ENCODE measurements around the gene THSD4.
"Not testable (repeated sequence)": the region's sequence is repeated elsewhere in the genome, so short reads cannot be mapped to it uniquely, and the experiment has no call there.

Gene THSD4

DNA sequence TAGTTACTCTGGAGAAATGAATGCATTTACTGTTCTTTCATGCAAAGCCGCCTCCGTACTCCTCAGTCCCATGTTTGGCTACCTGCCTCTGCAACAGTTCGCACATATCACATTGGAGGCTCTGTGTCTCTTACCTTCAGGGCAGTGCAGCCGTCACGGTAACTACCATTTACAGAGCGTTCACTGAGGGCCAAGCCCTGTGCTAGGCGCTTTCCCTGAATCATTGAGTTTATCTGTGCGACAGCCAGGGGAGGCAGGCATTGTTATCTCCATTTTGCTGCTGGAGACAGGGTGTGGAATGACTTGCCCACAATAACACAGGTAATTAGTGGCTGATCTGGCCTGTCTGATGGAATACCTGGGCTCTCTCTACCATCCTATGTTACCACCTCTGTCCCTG is 115.0 kb downstream of the THSD4 start:
- no peak for DNase-seq

DNA sequence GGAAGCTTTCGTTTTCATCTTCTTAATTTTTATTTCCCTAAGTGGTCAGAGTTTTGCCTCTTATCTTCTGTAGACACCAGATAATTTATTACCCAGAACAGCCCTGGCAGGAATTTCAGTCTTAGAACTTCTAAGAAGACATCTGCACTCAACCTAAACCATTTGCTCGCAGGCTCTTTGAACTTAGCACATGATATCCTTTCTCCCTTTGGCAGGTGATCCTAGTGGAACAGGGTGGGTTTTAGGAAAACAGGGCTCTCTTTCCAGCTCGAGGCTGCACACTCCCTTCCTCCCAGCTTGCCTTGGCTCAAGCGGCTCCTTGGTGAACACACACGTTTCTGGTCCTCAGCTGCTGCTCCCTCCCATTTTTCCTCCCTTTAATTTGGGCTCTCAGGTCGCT is 116.5 kb downstream of the THSD4 start:
- no peak for DNase-seq

DNA sequence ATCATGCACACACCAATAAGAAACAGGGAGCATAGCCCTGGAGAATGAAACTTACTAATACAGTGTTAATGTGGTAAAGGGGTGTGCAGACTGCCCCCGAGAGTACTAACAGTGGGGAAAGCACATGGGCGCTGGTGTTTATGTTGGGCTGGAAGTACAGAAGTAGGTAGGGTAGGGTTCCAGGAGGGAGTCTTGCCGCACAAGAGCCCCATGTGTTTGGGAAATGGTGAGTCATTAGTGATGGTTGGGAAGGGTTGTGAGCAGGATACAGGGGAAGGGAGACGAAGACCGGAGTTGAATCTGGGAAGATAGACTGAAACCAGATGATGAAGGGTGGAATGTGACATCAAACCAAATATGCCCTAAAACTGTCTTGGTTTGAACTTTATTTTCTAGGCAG is 117.1 kb downstream of the THSD4 start:
- no peak for DNase-seq

DNA sequence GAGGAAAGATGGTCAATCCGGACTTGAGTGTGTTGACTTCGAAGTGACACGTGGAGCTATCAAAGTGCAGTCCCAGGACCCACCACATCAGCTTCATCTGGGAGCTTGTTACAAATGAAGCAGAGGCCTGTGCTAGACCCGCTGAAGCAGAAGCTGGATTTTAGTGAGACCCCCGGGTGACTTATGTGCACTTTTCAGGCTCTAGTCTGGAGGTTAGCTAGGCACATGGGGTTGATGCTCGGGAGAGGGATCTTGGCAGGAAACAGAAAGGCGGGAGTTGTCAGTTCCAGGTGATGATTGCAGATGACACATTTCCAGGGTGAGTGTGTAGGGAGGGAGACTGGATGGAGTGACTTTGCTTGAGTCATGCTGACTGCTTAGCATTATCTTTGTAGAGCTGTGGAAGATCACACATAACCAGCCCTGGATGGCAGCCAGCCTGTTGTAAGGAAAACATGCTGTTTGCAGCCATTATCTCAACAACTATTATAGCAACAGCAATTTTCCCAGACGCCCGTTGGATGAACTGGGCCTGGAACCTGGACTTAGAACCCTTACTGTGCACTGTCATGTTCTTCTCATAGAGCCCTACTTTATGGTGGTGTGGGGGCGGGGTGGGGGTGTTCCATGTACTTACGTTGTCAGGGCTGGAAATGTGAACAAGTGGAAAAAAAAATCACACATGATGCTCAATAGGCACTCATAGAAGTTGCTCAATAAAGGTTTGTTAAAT is 122.4 kb downstream of the THSD4 start:
- no peak for DNase-seq

DNA sequence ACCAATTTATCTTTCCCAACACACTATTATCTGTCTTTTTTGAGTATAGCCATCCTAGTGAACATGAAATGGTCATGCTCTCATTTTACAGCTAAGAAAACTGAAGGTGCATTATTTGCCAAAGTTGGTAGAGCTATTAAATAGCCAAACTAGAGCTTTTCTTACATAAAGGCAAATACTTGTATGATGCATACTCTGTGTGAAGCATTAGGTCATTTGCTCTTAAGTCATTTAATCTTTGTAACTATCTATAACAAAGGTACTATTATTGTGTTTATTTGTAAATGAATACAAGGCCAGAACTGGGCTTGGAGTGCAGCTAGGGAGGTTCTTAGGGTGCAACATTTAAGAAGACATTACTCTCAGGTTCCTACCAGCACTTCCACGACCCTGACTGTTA is 123.7 kb downstream of the THSD4 start:
- no peak for DNase-seq

DNA sequence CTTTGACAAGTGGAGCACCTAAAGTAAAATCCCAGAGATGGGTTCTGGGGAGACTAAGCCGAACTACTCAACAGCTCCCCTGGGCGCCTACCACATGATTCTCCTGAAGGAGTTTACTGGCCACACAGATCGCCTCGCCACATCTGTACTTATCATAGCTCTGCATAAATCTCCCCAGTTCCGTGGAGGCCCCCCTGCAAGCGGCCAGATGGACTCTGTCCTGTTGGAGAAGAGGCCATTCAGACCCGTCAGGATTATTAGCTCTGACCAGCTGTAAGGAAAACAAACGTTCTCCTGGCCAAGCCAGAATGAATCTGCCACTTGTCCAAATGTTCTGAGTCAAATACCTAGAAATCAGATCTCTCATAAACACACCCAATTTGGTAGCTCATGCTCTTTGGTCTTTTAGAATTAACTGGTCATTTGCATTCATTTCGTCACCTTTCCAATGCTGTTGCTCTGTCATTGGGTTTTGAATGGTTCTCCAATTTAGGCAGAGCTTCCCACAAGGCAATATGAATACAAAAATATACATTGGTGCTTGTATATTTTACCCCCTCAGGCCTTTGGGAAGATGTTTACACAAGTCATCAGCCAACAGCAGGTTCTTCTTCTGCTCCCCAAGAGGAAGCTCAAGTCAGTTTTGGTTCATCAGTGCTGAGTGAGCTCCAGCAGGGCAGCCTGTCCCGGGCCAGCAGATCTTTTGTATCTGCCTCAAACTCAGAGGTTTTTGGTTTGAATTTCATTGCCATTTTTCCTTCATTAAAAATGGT is 124.5 kb downstream of the THSD4 start:
- DNase-seq, result no peak

DNA sequence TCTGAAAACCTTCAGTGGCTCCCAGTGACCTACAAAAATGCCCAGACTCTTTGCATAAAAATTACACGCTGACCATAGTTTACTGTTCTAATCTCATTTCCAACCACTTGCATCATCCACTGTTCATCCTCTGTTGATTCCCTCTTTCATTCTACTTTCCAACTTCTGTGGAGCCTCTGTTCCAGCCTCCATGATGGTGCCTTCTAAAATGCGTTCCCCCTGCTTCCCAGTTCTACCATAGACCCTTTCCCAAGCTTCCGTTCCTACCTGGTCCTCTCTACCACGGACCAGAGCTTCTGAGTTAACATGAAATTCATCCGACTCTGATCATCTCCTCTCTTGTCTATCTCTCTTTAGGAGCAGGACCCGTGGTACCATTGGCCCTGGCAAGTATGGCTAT is 127.0 kb downstream of the THSD4 start:
- no peak for DNase-seq

DNA sequence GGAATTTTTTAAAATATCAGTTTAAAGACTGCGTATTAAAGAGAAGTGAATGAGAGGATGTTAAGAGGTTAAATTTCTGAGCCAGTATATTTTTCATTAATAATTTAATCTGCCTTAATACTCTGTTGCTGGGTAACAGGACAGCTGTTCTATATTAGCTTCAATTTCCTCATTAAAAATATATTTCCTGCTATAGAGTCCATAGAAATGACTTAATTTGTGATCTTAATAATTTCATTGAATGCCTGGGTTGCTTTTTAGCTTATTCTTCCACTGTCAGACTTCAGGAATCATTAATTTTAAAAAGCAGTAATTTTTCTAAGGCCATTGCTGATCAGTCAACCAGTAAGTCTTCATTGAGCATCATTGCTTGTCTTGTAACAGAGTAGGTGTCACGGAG is 129.0 kb downstream of the THSD4 start:
- no peak for DNase-seq

DNA sequence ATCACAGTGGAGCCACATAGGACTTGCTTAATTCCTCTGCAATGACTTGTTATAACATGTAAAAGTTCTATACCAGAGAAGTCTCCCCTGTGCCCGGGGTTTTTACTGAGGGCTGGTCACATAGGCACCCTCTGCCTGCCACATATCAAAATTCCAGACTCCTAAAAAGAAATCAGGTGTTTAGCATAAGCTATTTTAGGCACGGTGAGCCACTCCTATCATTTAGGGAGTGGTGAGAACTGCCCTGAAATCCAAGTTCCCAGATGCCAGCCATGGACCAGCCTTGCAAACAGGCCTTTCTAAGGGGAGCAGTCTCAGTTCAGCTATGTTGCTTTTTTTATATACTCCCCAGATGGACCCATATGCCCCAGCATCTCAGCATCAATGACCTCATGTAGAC is 130.3 kb downstream of the THSD4 start:
- DNase-seq, result no peak

DNA sequence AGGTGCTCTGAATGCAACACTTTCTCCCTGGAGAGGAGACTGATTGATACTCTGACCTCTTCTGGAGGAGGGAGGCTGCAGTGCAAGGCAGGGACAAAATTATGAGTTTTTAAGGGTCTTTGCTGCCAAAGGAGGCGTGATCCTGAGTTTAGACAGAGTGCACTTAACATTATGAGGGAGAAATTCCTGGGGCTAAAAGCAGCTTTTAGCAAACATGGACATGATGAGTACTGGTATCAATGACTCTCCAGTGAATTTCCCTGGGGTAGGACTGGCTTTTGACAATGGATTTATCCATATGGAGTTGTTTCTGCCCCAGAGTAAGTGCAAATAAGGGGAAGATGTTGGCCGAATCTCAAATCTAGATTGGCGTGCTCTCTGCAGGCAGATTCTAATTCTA is 133.1 kb downstream of the THSD4 start:
- no peak for DNase-seq

DNA sequence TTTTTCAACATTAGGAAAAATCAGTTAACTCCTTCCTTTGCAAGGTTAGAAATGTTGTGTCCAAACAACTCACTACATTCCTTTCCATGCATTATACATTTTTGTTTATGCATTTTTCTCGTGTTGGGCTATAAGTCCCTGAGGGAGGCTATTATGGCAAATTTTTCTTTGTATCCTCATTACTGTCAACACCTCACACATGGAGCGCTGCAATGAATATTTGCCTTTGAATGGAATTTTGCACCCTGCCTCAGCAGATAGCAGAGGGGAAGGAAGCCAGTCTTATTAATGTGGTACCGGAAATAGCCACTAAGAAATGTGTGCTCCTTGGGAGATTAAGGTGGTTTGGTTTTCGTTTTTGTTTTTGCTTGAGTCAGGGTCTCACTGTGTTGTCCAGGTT is 134.7 kb downstream of the THSD4 start:
- DNase-seq, result no peak

DNA sequence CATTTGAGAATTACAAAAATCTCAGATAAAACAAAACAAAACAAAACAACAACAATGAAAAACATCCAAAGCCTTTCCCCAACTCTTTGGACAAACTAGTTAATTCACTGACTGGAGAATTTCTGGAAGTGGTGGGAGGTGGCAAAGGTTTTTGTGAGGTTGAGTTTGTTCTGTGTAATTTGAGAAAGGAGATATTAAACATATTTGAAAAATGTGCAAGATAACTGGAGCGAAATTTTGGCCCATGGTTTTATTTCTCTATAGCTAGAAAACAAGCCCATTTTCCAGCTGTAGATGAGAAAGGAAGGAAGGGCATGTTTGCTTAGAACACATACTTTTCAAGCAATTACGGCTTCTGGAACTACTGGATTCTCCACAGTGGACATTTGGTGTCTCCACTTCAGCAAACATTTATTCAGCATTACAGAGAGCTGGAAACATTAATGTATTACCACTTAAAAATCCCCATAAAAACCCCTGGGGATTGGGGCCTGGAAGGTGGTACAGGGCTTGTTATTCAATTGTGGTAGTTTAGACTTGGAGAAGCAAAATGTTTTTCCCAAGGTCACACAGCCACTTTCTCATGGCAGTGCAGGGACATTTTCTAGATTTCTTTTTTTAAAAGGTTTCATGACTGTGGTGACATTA is 135.8 kb downstream of the THSD4 start:
- DNase-seq, result no peak

DNA sequence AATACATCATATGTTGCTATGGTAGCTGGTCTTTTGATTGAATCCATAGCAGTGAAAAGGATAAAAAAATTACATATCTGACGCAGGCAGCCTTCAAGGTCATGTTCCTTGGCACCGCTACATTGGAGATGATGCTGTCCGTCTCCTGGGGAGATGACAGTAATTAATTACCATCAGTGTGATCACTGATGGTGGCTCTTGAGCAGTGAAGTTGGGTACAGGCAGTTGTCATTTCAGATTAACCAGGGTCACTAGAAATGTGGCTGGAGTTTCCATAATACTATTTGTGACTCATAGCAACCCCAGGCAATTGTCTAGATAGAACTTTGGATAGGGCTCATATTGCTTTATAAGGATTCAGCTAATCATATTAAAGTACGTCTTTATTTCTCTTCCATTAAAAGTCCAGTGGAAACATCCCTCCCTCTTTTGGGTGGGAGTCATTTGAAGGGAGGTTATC is 136.3 kb downstream of the THSD4 start:
- no peak for DNase-seq

DNA sequence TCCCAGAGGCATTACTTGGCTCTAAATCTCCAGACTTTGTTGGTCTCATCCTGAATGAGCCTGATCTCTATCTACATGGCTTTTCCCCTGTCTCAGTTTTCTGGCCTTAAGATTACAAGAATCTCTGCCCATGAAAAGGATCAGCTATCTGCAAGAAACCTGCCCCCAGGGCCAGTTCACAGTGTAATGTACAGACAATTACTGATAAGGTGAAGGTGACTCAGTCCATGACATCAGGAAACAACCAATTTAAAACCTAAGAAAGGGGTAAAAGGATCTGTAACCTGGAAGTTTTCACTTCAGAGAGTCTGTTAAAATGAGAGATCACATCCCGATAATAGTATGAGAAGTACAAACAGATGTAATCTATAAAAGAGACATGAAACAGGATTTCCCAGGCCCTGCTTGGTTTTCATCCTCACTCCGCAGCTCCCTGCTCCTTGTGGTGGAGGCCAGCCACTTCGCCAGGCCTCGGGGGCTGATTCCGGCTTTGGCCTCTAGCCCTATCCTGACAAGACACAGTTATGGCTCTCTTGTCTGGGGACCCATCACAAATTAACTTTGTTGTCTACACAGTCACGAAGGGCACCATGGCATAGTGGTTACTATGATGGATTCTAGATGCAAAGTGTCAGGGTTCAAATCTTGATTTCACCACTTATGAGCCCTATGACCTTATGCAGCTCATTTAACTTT is 136.9 kb downstream of the THSD4 start:
- no peak for DNase-seq

DNA sequence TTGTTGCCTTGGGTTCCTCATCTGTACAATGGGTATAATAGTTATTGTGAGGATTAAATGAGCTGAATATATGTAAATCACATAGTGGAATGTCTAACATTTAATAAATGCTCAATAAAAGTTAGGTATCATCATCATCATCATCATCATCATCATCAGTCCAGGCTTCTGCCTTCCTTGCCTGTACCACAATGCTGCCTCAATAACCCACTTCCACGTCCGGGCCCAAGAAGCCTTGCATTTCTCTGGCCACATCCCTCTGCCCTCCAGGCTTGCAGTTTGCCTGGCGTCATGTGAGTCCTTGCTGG is 137.4 kb downstream of the THSD4 start:
- no peak for DNase-seq

DNA sequence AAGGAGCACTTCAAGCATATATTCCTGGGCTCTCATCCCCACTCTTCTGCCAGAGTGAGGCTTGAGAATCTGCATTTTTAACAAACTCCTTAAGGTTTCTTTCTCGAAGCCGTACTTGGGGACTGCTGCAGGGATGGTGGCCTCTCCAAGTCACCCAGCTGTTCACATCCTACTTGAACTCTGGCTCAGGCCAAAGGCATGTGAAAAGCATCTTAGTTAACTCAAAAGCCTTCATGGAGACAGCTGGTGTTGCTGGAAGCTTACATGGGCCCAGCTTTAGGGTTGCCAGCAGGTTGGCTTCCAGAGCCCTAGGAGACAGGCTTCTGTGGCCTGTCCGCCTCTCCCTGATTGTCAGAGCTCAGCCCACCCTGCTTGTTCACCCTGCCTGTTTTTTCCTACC is 139.2 kb downstream of the THSD4 start:
- DNase-seq, result no peak

DNA sequence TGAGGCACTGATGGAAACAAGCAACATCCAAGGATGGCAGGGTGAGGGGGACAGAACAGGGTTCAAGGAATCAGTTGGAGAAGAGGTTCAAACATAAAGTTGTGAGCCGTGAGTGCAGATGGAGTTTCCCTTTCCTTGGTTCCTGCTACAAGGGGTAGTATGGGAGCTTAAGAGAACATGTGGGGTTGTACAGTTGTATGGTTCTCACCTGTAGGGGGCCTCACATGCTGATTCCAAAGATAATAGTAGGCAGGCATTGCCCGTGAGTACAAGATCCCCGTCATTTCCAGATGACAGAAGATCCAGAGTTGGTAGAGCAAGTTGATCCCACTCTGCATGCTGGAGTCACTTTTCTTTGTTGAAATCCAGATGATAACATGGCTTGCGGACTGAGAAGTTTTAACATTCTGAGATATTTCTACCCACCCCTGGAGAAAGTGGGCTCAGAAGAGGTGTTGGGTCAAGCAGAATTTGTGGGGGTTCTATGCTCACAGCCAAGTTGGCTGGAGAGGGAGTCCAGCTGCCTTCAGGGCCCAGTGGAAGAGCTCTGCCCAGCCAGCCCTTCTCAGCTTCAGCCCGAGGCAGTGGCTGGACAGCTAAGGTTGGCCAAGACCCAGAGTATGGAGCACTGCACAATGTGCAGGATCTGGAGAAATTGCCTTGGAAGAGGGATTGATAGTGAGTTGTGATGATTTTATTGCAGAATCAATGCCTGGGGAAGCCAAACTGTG is 141.8 kb downstream of the THSD4 start:
- no peak for DNase-seq

DNA sequence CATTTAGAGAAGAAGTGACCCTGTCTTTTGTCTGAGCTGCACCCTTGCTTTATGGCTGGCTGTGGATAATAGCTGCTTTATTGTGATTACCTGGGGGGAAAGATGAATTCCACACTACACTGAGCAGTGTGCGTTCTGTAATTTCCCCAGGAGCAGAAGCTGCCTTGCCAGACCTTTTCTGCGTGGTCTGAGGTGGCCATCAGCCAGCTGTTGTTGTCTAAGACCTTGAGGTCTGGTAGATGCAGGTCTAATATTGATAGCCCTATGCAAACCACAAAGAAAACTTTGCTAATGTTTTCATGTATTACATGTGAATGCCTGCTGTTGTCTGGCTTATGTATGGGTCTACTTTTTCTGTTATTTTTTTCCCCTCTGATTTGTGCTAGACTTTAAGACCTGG is 144.6 kb downstream of the THSD4 start:
- no peak for DNase-seq

DNA sequence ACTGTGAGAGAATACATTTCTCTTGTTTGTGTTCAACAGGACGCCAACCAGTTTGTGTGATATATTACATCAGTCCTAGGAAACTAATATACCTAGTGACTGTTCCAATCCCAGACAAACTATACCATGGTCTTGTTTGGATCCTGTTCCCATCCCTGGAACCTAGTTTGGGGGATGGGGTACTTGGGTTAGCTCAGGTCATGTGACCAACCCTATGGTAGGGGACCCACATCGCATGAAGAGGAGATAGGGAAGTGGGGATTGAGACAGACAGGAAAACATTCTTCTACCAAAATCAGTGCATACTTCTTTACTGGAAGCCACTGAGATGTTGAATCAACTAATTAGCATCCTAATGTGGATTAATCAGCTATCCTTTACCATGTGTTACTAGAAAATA is 146.1 kb downstream of the THSD4 start:
- DNase-seq, result no peak

DNA sequence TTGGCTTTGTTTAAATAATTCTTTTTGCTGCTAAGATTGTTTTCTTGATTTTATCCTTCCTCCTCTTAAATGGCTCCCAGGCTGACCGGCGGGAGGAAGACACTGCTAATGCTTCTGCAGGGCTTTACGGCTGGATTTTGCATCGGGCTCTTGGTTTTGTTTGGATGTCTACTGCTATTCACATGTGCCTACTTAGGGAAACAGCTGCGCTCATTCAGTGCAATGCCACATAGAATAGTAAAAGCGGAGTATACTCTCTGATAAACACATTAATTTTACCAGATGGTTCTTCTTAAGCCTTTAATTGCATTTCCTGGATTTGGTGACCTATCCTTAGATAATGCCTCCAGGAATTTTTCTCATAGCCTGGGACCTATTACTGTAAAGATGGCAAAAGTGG is 146.6 kb downstream of the THSD4 start:
- no peak for DNase-seq

DNA sequence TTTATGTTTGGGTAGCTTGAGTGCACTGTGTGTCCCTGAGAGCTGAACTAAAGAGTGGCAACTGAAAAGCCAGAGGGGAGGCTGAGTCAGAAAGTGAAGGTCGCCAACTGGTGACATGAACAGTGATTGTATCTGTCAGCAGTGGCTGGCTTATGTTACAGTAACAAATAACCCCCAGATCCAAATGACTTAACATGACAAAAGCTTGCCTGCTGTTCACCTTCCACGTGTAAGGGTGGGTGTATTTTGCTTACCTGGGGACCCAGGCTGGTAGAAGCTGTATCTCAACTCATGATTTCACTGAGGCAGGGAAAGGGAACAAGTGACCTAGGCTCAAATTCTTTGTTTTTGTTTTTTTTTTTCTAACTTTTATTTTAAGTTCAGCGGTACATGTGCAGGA is 147.3 kb downstream of the THSD4 start:
- no peak for DNase-seq

DNA sequence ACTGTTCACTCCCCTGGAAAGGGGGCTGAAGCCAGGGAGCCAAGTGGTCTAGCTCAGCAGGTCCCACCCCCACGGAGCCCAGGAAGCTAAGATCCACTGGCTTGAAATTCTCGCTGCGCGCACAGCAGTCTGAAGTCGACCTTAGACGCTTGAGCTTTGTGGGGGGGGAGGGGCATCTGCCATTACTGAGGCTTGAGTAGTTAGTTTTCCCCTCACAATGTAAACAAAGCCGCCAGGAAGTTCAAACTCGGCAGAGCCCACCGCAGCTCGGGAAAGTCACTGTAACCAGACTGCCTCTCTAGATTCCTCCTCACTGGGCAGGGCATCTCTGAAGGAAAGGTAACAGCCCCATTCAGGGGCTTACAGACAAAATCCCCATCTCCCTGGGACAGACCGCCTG is 150.3 kb downstream of the THSD4 start:
- DNase-seq, result not testable (repeated sequence)

DNA sequence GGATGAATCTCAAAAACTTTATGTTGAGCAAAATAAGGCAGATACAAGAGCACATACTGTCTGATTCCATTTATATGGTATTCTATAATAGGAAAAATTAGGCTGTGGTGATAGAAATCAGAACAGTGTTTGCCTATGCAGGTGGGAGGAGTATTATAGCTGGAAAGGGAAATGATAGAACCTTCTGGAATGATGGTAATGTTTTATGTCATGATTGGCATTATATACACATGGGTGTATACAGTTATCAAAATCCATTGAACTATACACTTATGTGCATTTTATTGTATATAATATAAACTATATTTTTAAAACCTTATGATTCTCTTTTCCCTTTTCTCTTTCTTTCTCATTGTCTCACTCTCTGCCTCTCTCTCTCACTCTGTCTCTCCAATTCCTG is 156.1 kb downstream of the THSD4 start:
- DNase-seq, result no peak
